PC-3 (cell line): ENCODE data around the gene CCDC183.

Experiments
- CTCF ChIP-seq: fragments of 300-600 bp; sonication (generic); conservative IDR thresholded peaks from 2 replicates; pipeline ENCODE4 v1.5.1; 2017; ENCODE audit warnings: antibody characterized with exemption, low read depth, mild to moderate bottlenecking, low read length
- EZH2 ChIP-seq: fragments of 300-600 bp; sonication (generic); IDR thresholded peaks from one replicate; pipeline ENCODE4 v1.6.1; 2017; ENCODE audit warnings: antibody characterized with exemption, mild to moderate bottlenecking, low read length; ENCODE audit not compliant: unreplicated experiment
- EZH2phosphoT487 ChIP-seq: fragments of 300-600 bp; sonication (generic); IDR thresholded peaks from 2 replicates; pipeline ENCODE4 v1.6.1; 2018; ENCODE audit warnings: mild to moderate bottlenecking, antibody characterized with exemption, low read length, borderline replicate concordance

- TF ChIP-seq CTCF (no peak), EZH2phosphoT487 (no peak), EZH2 (no peak)
Measured at GRCh38 chr9:136799854-136800657, 3.9 kb downstream of the CCDC183 start.
